Mesothelial cell of epicardium (in vitro differentiated cells): ENCODE results near the gene C10orf143. TPM values are rescaled to one million over a fixed set of nuclear protein-coding genes. Genes with fewer than 3 reads are reported as not detected.

Experiments used
- DNase-seq, 2 experiments: peaks; one replicate each; pipeline ENCODE4 v3.0.0; 2021; ENCODE audit warnings: low spot score in 2 of 2; ENCODE audit not compliant: unreplicated experiment in 2 of 2
- H3K27ac Mint-ChIP-seq: 2 replicates; pipeline ENCODE4 v1.8.0; 2021; ENCODE audit warnings: mixed read lengths
- H3K27me3 Mint-ChIP-seq: 2 replicates; pipeline ENCODE4 v1.8.0; 2021; ENCODE audit warnings: low read depth, mixed read lengths
- H3K36me3 Mint-ChIP-seq: 2 replicates; pipeline ENCODE4 v1.8.0; 2021; ENCODE audit warnings: mixed read lengths
- H3K4me1 Mint-ChIP-seq: 2 replicates; pipeline ENCODE4 v1.8.0; 2021; ENCODE audit warnings: mixed read lengths
- H3K4me3 Mint-ChIP-seq: 2 replicates; pipeline ENCODE4 v1.8.0; 2021; ENCODE audit warnings: mild to moderate bottlenecking, moderate library complexity, mixed read lengths
- H3K9me3 Mint-ChIP-seq: 2 replicates; pipeline ENCODE4 v1.8.0; 2021; ENCODE audit warnings: mixed read lengths
- CTCF ChIP-seq: fragments of 200-600 bp; sonication (generic); IDR thresholded peaks from one replicate; pipeline ENCODE4 v1.5.0; 2021; ENCODE audit warnings: antibody characterized with exemption; ENCODE audit not compliant: unreplicated experiment
- total RNA-seq: library from RNA; stranded (reverse); gene quantifications from 3 replicates; pipeline ENCODE4 v1.2.1, GENCODE V29; 2021

The C10orf143 gene
- total RNA-seq, 1 donor from 2014 or later = 2.2 TPM

GRCh38 chr10:130023454-130024230 is 87.0 kb downstream of the C10orf143 start:
- no peak for DNase-seq
- TF ChIP-seq CTCF = no peak
- H3K4me3 Mint-ChIP-seq = no peak overlapping the region
- peaks cover 6% of the 10 kb centered on the region for H3K27me3 Mint-ChIP-seq
- H3K9me3 Mint-ChIP-seq = no peaks in the 10 kb centered on the region
- no peaks in the 10 kb centered on the region for H3K4me1 Mint-ChIP-seq
- H3K36me3 Mint-ChIP-seq = no peaks in the 10 kb centered on the region
- H3K27ac Mint-ChIP-seq = no peak overlapping the region

DNA sequence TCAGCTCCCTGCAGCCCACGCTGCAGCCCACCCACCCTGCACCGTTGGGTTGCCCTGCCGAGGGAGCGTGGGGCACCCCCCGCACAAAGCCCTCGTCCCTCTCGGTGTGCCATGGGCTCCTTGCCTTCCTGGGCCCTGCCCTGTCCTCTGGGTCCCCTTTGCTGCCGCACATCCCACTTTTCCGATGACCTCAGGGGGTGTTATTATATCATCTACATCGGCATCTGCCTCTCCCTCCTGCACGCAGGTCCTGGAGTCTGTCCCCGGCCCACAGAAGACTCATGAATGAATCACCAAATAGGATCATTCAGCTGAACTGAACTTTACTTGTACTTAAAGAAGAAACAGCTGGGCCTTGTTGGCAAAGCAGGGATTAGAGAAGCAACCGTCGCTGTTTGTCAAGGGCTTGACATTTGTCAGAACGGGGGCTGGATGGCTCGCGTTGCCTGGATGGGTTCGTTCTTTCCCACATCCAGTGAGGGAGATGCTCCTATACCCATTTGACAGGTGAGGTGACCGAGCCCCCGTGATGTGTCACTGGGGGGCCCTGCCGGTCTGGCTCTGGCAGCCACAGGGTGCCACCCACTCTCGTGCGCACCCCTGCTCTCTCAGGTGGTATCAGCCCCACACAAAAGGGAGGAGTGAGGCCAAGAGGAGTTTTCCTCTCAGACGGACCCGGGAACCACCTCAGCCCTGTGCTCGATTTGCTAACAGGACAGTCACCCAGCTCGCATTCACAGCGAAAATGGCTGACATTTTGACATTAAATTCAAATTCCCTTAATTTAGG is 87.9 kb downstream of the C10orf143 start:
- Mint-ChIP-seq H3K27me3 (peaks cover 6% of the 10 kb centered on the region), H3K9me3 (no peaks in the 10 kb centered on the region), H3K27ac (no peak overlapping the region), H3K36me3 (no peaks in the 10 kb centered on the region), H3K4me3 (no peak overlapping the region), H3K4me1 (no peaks in the 10 kb centered on the region)
- no peak for TF ChIP-seq CTCF
- DNase-seq = no peak

GRCh38 chr10:130022086-130022485 is 88.5 kb downstream of the C10orf143 start:
- H3K4me1 Mint-ChIP-seq = no peaks in the 10 kb centered on the region
- H3K36me3 Mint-ChIP-seq = no peaks in the 10 kb centered on the region
- H3K27me3 Mint-ChIP-seq = peaks cover 6% of the 10 kb centered on the region
- no peak for TF ChIP-seq CTCF
- peak in 1 of 2 experiments; percentile 19 for DNase-seq
- no peak overlapping the region for H3K27ac Mint-ChIP-seq
- no peaks in the 10 kb centered on the region for H3K9me3 Mint-ChIP-seq
- no peak overlapping the region for H3K4me3 Mint-ChIP-seq

DNA sequence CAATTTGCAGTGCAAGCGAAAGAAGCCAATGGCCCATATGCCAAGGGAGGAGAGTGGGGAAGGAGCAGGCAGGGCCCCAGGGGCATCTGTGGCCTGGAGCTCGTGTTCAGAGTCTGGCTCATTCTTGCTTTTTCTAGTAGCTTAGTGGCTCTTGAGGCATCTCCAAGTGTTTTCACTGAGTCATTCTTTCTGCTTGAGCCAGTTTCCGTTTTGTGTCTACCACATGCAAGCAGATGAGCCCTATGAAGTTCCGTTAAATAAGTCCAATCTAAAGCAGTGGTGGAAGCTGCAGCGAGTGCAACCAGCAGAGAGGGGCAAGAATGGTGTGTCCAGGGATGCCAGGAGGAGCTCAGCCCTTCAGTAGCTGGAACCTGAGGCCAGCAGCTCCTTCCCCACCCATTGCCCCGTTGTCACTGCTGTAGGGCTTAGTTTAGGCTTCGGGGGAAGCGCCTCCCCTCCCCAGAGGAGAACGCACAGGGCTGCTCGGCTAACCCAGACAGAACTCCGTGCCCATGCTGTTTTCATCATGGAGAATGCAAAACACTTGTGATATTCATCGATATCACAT is 89.2 kb downstream of the C10orf143 start:
- H3K36me3 Mint-ChIP-seq = no peaks in the 10 kb centered on the region
- peaks cover 6% of the 10 kb centered on the region for H3K27me3 Mint-ChIP-seq
- DNase-seq = peak in 1 of 2 experiments; percentile 25
- H3K9me3 Mint-ChIP-seq = no peaks in the 10 kb centered on the region
- H3K4me3 Mint-ChIP-seq = no peak overlapping the region
- H3K27ac Mint-ChIP-seq = no peak overlapping the region
- TF ChIP-seq CTCF = no peak
- H3K4me1 Mint-ChIP-seq = no peaks in the 10 kb centered on the region

- no peaks in the 10 kb centered on the region for H3K36me3 Mint-ChIP-seq
- H3K4me1 Mint-ChIP-seq = no peaks in the 10 kb centered on the region
- no peak overlapping the region for H3K27ac Mint-ChIP-seq
- peak in 1 of 2 experiments; percentile 29 for DNase-seq
- TF ChIP-seq CTCF = no peak
- H3K4me3 Mint-ChIP-seq = no peak overlapping the region
- peaks cover 8% of the 10 kb centered on the region for H3K27me3 Mint-ChIP-seq
- H3K9me3 Mint-ChIP-seq = no peaks in the 10 kb centered on the region
These were observed 89.8 kb downstream of the C10orf143 start for GRCh38 chr10:130020651-130021382.
